HG03558 (cell line): ENCODE data around the gene HNRNPA2B1.
"Not testable (repeated sequence)": the region's sequence is repeated elsewhere in the genome, so short reads cannot be mapped to it uniquely, and the experiment has no call there.

ENCODE experiments used
- ATAC-seq: cut with Tn5 transposase; IDR thresholded peaks from one replicate; pipeline ENCODE4 v1.9.1; 2021; ENCODE audit warnings: moderate number of reproducible peaks; ENCODE audit not compliant: unreplicated experiment; ENCODE audit errors: extremely low read depth

The HNRNPA2B1 gene

GRCh38 chr7:26151096-26151495 lies 49.5 kb downstream of the HNRNPA2B1 start:
- no peak for ATAC-seq

GRCh38 chr7:26149391-26149977 lies 51.1 kb downstream of the HNRNPA2B1 start:
- no peak for ATAC-seq

- not testable (repeated sequence) for ATAC-seq
These were observed 52.2 kb downstream of the HNRNPA2B1 start for GRCh38 chr7:26148307-26148700.

DNA sequence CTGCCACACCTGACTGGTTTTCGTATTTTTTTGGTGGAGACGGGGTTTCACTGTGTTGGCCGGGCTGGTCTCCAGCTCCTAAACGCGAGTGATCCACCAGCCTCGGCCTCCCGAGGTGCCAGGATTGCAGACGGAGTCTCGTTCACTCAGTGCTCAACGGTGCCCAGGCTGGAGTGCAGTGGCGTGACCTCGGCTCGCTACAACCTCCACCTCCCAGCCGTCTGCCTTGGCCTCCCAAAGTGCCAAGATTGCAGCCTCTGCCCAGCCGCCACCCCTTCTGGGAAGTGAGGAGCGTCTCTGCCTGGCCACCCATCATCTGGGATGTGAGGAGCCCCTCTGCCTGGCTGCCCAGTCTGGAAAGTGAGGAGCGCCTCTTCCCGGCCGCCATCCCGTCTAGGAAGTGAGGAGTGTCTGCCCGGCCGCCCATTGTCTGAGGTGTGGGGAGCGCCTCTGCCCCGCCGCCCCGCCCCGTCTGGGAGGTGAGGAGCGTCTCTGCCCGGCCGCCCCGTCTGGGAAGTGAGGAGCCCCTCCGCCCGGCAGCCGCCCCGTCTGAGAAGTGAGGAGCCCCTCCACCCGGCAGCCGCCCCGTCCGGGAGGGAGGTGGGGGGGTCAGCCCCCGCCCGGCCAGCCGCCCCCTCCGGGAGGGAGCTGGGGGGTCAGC lies 52.8 kb downstream of the HNRNPA2B1 start:
- not testable (repeated sequence) for ATAC-seq

- no peak for ATAC-seq
These were observed 53.5 kb downstream of the HNRNPA2B1 start for GRCh38 chr7:26147030-26147429.

DNA sequence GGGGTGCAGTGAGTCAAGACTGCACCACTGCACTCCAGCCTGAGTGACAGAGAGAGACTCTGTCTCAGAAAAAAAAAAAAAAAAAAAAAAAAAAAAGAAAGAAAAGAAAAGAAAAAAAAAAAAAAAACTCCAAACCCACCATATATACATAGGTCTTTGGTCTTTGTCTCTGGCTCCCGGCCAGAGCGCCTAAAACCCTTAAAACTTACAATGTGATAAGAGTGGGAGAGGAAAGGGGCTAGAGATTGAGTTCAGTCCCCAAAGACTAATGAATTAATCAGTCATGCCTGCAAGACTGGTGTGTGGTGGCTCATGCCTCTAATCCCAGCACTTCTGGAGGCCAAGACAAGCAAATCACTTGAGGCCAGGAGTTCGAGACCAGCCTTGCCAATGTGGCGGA lies 55.3 kb downstream of the HNRNPA2B1 start:
- no peak for ATAC-seq

GRCh38 chr7:26144184-26145080 lies 56.1 kb downstream of the HNRNPA2B1 start:
- no peak for ATAC-seq

GRCh38 chr7:26143298-26144048 lies 57.1 kb downstream of the HNRNPA2B1 start:
- ATAC-seq, result no peak

DNA sequence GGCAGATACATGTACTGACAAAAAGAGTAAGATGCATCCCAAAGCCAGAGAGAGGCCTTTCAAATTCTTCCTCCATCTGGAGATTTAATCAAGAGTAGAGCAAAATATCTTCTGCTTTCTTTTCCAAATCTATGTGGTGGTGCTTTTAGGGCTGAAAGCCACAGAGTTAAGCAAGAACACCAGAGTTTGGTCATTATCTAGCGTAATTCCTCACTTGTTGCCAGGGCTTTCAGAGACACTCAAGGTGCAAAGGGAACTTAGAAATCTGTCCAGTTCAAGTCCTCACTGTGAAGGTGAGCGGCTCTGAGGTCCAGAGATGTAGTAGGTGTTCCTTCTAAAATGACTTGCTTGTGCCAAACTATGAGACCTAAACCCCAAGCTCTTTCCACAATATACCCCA lies 59.5 kb downstream of the HNRNPA2B1 start:
- no peak for ATAC-seq

DNA sequence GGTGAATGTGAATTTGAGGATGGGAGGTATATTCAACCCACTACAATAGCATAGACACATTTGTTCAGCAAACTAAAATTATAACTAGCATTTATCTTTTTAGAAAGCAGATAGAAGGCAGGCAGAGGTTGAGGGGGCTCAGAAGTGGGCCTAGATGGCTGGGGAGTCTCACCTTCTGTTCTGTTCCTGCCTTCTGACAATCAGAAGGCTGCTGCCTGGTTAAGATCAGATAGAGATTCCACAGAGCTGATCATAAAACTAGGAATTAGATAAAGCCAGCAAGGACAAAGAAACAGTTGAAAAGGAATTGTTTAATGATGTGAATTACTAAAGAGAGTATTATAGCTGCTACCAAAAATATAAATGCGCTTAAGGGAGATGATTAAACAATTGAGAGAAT lies 60.2 kb downstream of the HNRNPA2B1 start:
- ATAC-seq, result no peak
